C1 segment of cervical spinal cord (tissue), 14 donors: ENCODE data around the gene CDH13.
"Not testable (repeated sequence)": the region's sequence is repeated elsewhere in the genome, so short reads cannot be mapped to it uniquely, and the experiment has no call there.

ENCODE experiments used
- DNase-seq, 14 donors: peaks; one replicate each; lab custom pipeline; 2025; lab: John Stamatoyannopoulos, UW

CDH13 gene

GRCh38 chr16:82882982-82883835, 256.4 kb downstream of the CDH13 start:
- no peak for DNase-seq

GRCh38 chr16:82884320-82884898, 257.6 kb downstream of the CDH13 start:
- DNase-seq, result no peak

GRCh38 chr16:82886146-82886545, 259.4 kb downstream of the CDH13 start:
- no peak for DNase-seq

GRCh38 chr16:82888591-82889001, 261.8 kb downstream of the CDH13 start:
- no peak for DNase-seq

- no peak for DNase-seq
These were observed 264.7 kb downstream of the CDH13 start for GRCh38 chr16:82891424-82891823.

GRCh38 chr16:82891918-82892317, 265.1 kb downstream of the CDH13 start:
- no peak for DNase-seq

- DNase-seq, result no peak
These were observed 265.6 kb downstream of the CDH13 start for GRCh38 chr16:82892324-82892723.

- DNase-seq, result no peak
These were observed 269.1 kb downstream of the CDH13 start for GRCh38 chr16:82895843-82896242.

GRCh38 chr16:82899006-82899405, 272.2 kb downstream of the CDH13 start:
- no peak for DNase-seq

- DNase-seq, result no peak
These were observed 273.1 kb downstream of the CDH13 start for GRCh38 chr16:82899731-82900450.

GRCh38 chr16:82900559-82900958, 273.8 kb downstream of the CDH13 start:
- no peak for DNase-seq

- DNase-seq, result no peak
These were observed 285.2 kb downstream of the CDH13 start for GRCh38 chr16:82911925-82912324.

- no peak for DNase-seq
These were observed 288.5 kb downstream of the CDH13 start for GRCh38 chr16:82915139-82915824.

GRCh38 chr16:82917886-82918595, 291.3 kb downstream of the CDH13 start:
- peak in 1 of 14 donors; percentile 13 for DNase-seq

GRCh38 chr16:82924075-82924854, 297.5 kb downstream of the CDH13 start:
- no peak for DNase-seq

GRCh38 chr16:82926500-82926899, 299.7 kb downstream of the CDH13 start:
- DNase-seq, result no peak

- not testable (repeated sequence) for DNase-seq
These were observed 307.2 kb downstream of the CDH13 start for GRCh38 chr16:82933933-82934332.

GRCh38 chr16:82935766-82936165, 309.0 kb downstream of the CDH13 start:
- no peak for DNase-seq

- DNase-seq, result no peak
These were observed 310.3 kb downstream of the CDH13 start for GRCh38 chr16:82936941-82937551.

GRCh38 chr16:82937926-82938520, 311.3 kb downstream of the CDH13 start:
- DNase-seq, result no peak
